Thymus (tissue), 11 donors: ENCODE measurements around the gene PERM1. TPM values are rescaled to one million over a fixed set of nuclear protein-coding genes. Genes with fewer than 3 reads are reported as not detected.

Experiments
- DNase-seq, 9 donors: peaks; one replicate each; pipeline ENCODE4 v3.0.0-alpha.2; 2013; ENCODE audit warnings: low spot score in 9 of 9, low read depth in 6 of 9, missing footprints in 1 of 9
- H3K27ac ChIP-seq, 2 donors: one replicate each; pipeline ENCODE4 v1.5.1; 2013; ENCODE audit warnings: control low read depth in 1 of 2, low read depth in 1 of 2, low read length in 1 of 2, mild to moderate bottlenecking in 1 of 2, moderate library complexity in 1 of 2
- H3K27me3 ChIP-seq, 2 donors: one replicate each; pipeline ENCODE4 v1.5.1; 2013; ENCODE audit warnings: low read length in 1 of 2; ENCODE audit not compliant: control insufficient read depth in 2 of 2, insufficient read depth in 1 of 2
- H3K36me3 ChIP-seq, 2 donors: one replicate each; pipeline ENCODE4 v1.5.1; 2013; ENCODE audit warnings: low read length in 1 of 2, mild to moderate bottlenecking in 1 of 2, moderate library complexity in 1 of 2; ENCODE audit not compliant: control insufficient read depth in 2 of 2, insufficient read depth in 2 of 2
- H3K4me1 ChIP-seq, 2 donors: one replicate each; pipeline ENCODE4 v1.5.1; 2013; ENCODE audit warnings: low read length in 2 of 2; ENCODE audit not compliant: control insufficient read depth in 2 of 2, insufficient read depth in 2 of 2
- H3K4me3 ChIP-seq, 2 donors: one replicate each; pipeline ENCODE4 v1.5.1; 2013; ENCODE audit warnings: low read length in 2 of 2, control low read depth in 1 of 2, mild to moderate bottlenecking in 1 of 2
- H3K9me3 ChIP-seq, 2 donors: one replicate each; pipeline ENCODE4 v1.5.1; 2013; ENCODE audit warnings: low read length in 1 of 2, mild to moderate bottlenecking in 1 of 2; ENCODE audit not compliant: control insufficient read depth in 2 of 2, insufficient read depth in 1 of 2
- WGBS: extraction: QIAGEN DNeasy Blood & Tissue Kit; methylation state at CpG from one replicate; pipeline ENCODE4 v1.1.7; 2013; 5-methylcytosine and 5-hydroxymethylcytosine counted together
- polyA plus RNA-seq: library from polyadenylated mRNA; stranded (reverse); fragments of 200-250 nt; gene quantifications from one replicate; pipeline ENCODE4 v1.2.3, GENCODE V29; 2013
- total RNA-seq: library from RNA; stranded (reverse); fragments of 120-200 nt; gene quantifications from one replicate; pipeline ENCODE4 v1.2.4, GENCODE V29; 2013
- donor health status: healthy.

PERM1 gene
- total and polyA plus RNA-seq, 2 donors: 0.05 to 0.59 TPM

- Histone ChIP-seq H3K4me3 (no peak overlapping the region), H3K36me3 (no peaks in the 10 kb centered on the region), H3K4me1 (no peaks in the 10 kb centered on the region), H3K27ac (no peak overlapping the region), H3K27me3 (peaks cover 57 to 90% of the 10 kb centered on the region in 2 donors), H3K9me3 (peaks cover 1 to 6% of the 10 kb centered on the region in 2 donors)
- DNase-seq: no peak
- WGBS: 21% methylated on average over 37 of the region's 37 CpGs
These were observed 46.7 kb downstream of the PERM1 start for GRCh38 chr1:934991-935750.

DNA sequence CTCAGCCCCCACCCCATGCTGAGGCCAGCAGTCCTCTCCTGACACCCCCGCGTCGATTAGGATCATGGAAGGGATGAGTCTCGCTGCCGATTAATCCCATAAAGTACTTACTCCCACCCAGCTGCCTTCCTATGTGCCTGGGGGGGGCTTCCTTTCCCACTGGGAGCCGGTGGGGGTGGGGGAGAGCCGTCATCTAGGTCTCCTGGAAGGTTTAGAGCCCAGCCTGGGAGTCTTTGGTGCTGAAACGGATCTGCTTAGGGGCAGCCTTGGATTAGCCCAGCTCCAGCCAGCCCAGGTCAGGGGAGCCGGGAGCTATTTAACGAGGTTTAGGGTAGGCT lies 48.3 kb downstream of the PERM1 start:
- no peak for DNase-seq
- Histone ChIP-seq H3K27me3 (peaks cover 44 to 91% of the 10 kb centered on the region in 2 donors), H3K27ac (no peak overlapping the region), H3K36me3 (no peaks in the 10 kb centered on the region), H3K9me3 (peaks cover 1 to 6% of the 10 kb centered on the region in 2 donors), H3K4me1 (no peaks in the 10 kb centered on the region), H3K4me3 (no peak overlapping the region)
- 45% methylated on average over 10 of the region's 10 CpGs for WGBS

DNA sequence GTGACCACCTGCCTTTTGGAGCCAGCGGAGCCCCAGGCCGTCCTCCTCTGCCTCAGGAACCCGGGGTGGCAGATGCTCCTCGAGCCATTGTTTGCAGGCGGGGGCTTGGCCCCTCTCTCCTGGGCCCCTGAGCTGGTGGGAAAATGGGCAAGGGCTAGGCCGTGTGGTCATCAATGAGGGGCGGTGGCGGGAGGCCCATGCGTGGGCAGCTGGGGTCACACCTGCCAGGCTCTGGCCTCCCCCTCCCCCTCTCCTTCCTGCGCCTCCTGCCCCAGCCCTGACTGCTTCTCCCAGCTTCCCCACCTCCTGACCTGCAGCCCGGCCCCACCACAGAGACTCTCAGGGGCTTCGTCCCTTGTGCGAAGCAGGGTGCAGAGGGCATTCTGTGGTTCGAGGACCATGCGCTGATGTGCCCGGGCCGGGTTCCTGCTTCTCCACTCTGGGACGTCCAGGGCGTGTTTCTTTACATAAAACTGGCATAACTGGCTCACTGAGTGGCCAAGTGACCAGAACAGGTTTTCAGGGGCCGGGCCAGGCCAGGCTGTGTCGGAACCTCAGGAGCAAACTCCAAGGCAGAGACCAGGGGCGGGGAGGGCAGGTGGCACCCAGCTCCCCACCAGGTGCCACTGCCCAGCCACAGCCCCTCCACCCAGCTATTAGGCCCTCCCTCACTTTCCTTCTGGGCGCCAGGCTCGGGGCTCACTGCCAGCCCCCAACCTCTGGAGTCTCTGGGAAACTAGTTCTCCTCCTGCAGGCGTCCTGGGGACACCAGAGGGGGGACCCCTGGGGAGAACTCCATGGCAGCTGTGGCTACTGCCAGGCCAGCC lies 48.9 kb downstream of the PERM1 start:
- Histone ChIP-seq H3K4me1 (no peaks in the 10 kb centered on the region), H3K9me3 (peaks cover 1 to 6% of the 10 kb centered on the region in 2 donors), H3K27ac (no peak overlapping the region), H3K36me3 (no peaks in the 10 kb centered on the region), H3K4me3 (no peak overlapping the region), H3K27me3 (peaks cover 44 to 91% of the 10 kb centered on the region in 2 donors)
- DNase-seq: no peak
- 93% methylated on average over 25 of the region's 25 CpGs for WGBS

DNA sequence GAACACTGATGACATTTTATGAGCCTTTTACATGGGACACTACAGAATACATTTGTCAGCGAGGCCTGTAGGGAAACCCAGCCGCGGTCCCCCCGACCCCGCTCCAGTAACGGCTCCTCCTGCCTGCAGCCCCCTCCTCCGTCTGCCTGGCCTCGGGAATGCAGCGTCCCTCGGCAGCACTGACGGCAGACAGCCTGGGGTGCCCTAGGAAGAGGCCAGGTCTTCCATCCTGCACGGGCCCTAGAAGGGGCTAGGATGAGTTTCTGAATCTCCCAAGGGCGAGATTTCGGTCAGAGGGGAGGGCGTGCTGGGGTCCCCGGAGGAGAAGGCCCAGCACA lies 49.8 kb downstream of the PERM1 start:
- Histone ChIP-seq H3K4me1 (no peaks in the 10 kb centered on the region), H3K9me3 (peaks cover 1 to 6% of the 10 kb centered on the region in 2 donors), H3K27me3 (peaks cover 49 to 91% of the 10 kb centered on the region in 2 donors), H3K27ac (no peak overlapping the region), H3K4me3 (no peak overlapping the region), H3K36me3 (no peaks in the 10 kb centered on the region)
- DNase-seq: no peak
- WGBS: 93% methylated on average over 16 of the region's 16 CpGs

DNA sequence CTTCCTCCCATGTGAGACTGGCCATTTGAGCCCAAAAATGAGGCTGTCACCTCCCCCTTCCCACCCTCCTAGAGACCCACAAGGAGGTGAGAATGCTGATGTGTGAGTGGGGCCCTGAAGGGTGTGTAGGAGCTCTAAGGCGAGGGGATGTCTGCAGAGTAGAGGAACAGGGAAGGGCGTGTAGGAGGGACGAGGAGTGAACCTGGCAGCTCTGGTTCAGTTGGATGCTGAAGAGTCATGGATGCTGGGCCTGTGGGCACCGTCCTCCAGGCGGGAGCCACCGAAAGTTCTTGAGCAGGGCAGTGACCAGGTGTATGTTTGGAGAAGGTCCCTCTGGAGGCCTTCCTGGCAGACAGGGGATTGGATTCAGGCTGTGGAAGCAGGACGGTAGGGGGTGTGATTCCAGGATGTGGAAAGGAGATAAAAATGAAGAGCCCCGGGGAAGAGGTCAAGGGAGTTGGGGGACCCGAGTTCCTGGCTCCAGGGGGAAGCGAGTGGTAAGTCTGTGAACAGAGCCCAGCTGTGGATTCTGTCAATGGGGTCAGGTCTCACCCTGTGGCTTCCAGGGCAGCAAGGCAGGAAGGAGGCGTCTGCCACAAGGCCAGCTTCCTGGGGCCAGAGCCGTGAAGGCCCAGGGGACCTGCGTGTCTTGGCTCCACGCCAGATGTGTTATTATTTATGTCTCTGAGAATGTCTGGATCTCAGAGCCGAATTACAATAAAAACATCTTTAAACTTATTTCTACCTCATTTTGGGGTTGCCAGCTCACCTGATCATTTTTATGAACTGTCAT lies 50.3 kb downstream of the PERM1 start:
- Histone ChIP-seq H3K4me1 (no peaks in the 10 kb centered on the region), H3K9me3 (peaks cover 1 to 6% of the 10 kb centered on the region in 2 donors), H3K27me3 (peaks cover 50 to 91% of the 10 kb centered on the region in 2 donors), H3K36me3 (no peaks in the 10 kb centered on the region), H3K4me3 (no peak overlapping the region), H3K27ac (no peak overlapping the region)
- DNase-seq: no peak
- 63% methylated on average over 15 of the region's 15 CpGs for WGBS

DNA sequence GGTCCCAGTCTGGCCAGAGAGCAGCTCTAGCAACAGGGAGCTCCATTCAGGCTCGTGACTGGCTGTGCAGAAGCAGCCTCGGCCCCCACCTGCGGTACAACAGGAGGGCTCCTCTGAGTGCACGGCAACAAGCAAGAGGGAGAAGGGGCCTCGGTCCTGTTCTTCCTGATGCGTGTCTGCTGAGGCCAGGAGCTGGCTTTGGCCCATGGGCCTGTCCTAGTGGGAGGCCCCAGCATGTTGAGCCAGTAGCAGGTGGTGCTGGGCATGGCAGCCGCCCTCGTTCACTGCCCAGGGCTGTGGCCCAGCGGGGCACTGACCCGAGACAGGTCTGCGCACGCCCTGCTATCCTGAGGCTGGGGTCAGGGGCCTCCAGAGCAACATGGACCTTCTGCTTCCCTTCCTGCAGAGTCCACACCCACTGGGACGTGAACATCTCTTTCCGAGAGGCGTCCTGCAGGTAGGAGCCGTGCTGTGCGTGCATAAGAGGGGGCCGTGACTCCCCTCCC lies 51.2 kb downstream of the PERM1 start:
- no peak overlapping the region for H3K4me3 ChIP-seq
- no peak for DNase-seq
- H3K27me3 ChIP-seq: peaks cover 51 to 91% of the 10 kb centered on the region in 2 donors
- H3K9me3 ChIP-seq: peaks cover 1 to 6% of the 10 kb centered on the region in 2 donors
- H3K27ac ChIP-seq: no peak overlapping the region
- peaks cover 0 to 3% of the 10 kb centered on the region in 2 donors for H3K4me1 ChIP-seq
- WGBS: 89% methylated on average over 18 of the region's 18 CpGs
- H3K36me3 ChIP-seq: no peaks in the 10 kb centered on the region

- no peak for DNase-seq
- WGBS: 96% methylated on average over 40 of the region's 40 CpGs
- no peak overlapping the region for H3K4me3 ChIP-seq
These were observed 51.9 kb downstream of the PERM1 start for GRCh38 chr1:929712-930632.

More at GRCh38 chr1:929712-930632, 51.9 kb downstream of the PERM1 start:
- Histone ChIP-seq H3K9me3 (peaks cover under 1 to 1% of the 10 kb centered on the region in 2 donors), H3K36me3 (no peaks in the 10 kb centered on the region), H3K27ac (no peak overlapping the region), H3K4me1 (peaks cover 4% of the 10 kb centered on the region in 2 donors), H3K27me3 (peaks cover 51 to 91% of the 10 kb centered on the region in 2 donors)
